GM12872 (cell line): ENCODE measurements around the gene CAMK4.

Experiments used
- CTCF ChIP-seq: IDR thresholded peaks from 3 replicates; pipeline ENCODE4 v1.5.1; 2011; ENCODE audit warnings: low read depth, mild to moderate bottlenecking, low read length, moderate library complexity; ENCODE audit not compliant: insufficient read depth

CAMK4 gene

GRCh38 chr5:111367115-111367514, 142.9 kb downstream of the CAMK4 start:
- TF ChIP-seq CTCF, result no peak

GRCh38 chr5:111372799-111373198, 148.6 kb downstream of the CAMK4 start:
- TF ChIP-seq CTCF, result no peak

- no peak for TF ChIP-seq CTCF
These were observed 150.2 kb downstream of the CAMK4 start for GRCh38 chr5:111374380-111374779.

GRCh38 chr5:111375645-111376044, 151.5 kb downstream of the CAMK4 start:
- no peak for TF ChIP-seq CTCF

- no peak for TF ChIP-seq CTCF
These were observed 153.1 kb downstream of the CAMK4 start for GRCh38 chr5:111377306-111377705.

GRCh38 chr5:111379391-111379816, 155.2 kb downstream of the CAMK4 start:
- TF ChIP-seq CTCF, result no peak

- TF ChIP-seq CTCF, result no peak
These were observed 159.2 kb downstream of the CAMK4 start for GRCh38 chr5:111383288-111383970.

GRCh38 chr5:111384220-111384619, 160.0 kb downstream of the CAMK4 start:
- TF ChIP-seq CTCF, result no peak
